ENCODE measurements around the gene EXOC6B. TPM values are rescaled to one million over a fixed set of nuclear protein-coding genes. Genes with fewer than 3 reads are reported as not detected.
A peak's percentile ranks its signal among the peaks of the same experiment; 100 is the strongest.

Gene EXOC6B
- total RNA-seq, 2 donors from 2014 or later, result 51.3 to 68.9 TPM

DNA sequence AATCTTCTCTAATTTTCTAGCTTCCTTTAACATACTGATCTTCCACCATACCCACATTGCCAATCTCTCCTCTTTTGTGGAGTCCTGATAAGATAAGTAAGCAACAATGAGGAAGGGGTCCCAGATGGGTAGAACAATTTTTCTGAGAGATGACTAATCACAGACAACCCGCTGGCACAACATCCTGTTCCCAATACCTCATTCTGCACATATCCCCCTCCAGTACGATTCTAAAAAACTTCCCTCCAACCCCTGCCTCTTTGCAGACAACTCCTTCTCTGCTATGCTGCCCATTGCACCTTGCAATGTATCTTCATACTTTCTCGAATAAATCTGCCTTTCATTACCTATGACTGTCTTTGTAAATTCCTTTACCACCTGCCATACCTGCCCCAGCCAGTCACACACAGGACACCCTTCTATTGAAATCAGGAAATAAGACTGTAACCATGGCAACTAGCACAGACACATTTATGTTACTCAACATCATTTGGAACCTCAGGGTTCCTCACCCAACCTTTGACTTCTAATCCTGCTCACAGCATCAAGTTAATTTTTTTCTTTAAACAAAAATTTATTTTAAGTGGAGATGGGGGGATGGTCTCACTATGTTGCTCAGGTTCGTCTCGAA, 7.4 kb upstream of the EXOC6B start:
- Histone ChIP-seq H3K9ac (ENCODE audit: extremely low read depth, low read length, poor library complexity, severe bottlenecking) (peak overlapping the region; percentile 16), H3K4me1 (ENCODE audit: control insufficient read depth, insufficient read depth, low read length) (no peaks in the 10 kb centered on the region), H3K4me3 (ENCODE audit: low read length) (no peak overlapping the region), H3K9me3 (ENCODE audit: control insufficient read depth, low read length) (no peaks in the 10 kb centered on the region), H3K27ac (ENCODE audit: low read depth, low read length) (no peak overlapping the region), H3K27me3 (ENCODE audit: control insufficient read depth, insufficient read depth, low read length, poor library complexity, severe bottlenecking) (no peaks in the 10 kb centered on the region), H3K36me3 (ENCODE audit: control insufficient read depth, insufficient read depth, low read length) (no peaks in the 10 kb centered on the region)
- Mint-ChIP-seq H3K36me3 (ENCODE audit: low read depth) (no peaks in the 10 kb centered on the region), H3K4me3 (no peak overlapping the region), H3K9me3 (no peaks in the 10 kb centered on the region), H3K4me1 (peaks cover 8% of the 10 kb centered on the region), H3K27ac (peak overlapping the region; percentile 94), H3K27me3 (ENCODE audit: insufficient read depth) (peaks cover 6% of the 10 kb centered on the region)
- peak; percentile 66 for DNase-seq
- TF ChIP-seq CTCF (conservative IDR thresholded peaks at IDR 0.05), result no peak
- 69 to 72% methylated on average over 4 to 5 of the region's 5 CpGs for WGBS, 2 experiments (ENCODE audit: insufficient coverage in 1 of 2, insufficient read length in 1 of 2)

DNA sequence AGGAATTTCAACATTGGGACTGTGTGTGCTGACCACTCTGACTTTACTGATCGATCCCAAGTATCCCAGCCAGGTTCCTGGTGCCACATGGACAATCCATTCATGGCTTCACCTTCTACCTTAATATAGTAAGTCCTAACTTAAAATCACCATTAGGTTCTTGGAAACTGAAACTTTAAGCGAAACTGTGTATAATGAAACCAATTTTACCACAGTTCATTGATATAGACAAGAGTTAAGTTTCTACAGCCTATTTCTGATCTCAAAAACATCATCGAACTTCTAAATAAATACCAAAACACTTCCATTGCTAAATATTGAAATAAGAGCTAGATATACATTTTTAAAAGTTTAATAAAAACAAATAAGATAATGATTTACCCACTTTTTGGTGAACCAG, 4.4 kb upstream of the EXOC6B start:
- no peaks in the 10 kb centered on the region for H3K4me1 ChIP-seq (ENCODE audit: control insufficient read depth, insufficient read depth, low read length)
- no peak overlapping the region for H3K9ac ChIP-seq (ENCODE audit: extremely low read depth, low read length, poor library complexity, severe bottlenecking)
- no peak overlapping the region for H3K27ac ChIP-seq (ENCODE audit: low read depth, low read length)
- no peaks in the 10 kb centered on the region for H3K27me3 Mint-ChIP-seq (ENCODE audit: insufficient read depth)
- no peak for TF ChIP-seq CTCF (conservative IDR thresholded peaks at IDR 0.05)
- H3K9me3 ChIP-seq (ENCODE audit: control insufficient read depth, low read length), result no peaks in the 10 kb centered on the region
- peaks cover 11% of the 10 kb centered on the region for H3K4me1 Mint-ChIP-seq
- no peak overlapping the region for H3K4me3 Mint-ChIP-seq
- H3K4me3 ChIP-seq (ENCODE audit: low read length), result no peak overlapping the region
- H3K27me3 ChIP-seq (ENCODE audit: control insufficient read depth, insufficient read depth, low read length, poor library complexity, severe bottlenecking), result no peaks in the 10 kb centered on the region
- DNase-seq, result no peak
- H3K36me3 Mint-ChIP-seq (ENCODE audit: low read depth), result no peaks in the 10 kb centered on the region
- no peaks in the 10 kb centered on the region for H3K36me3 ChIP-seq (ENCODE audit: control insufficient read depth, insufficient read depth, low read length)
- H3K9me3 Mint-ChIP-seq, result no peaks in the 10 kb centered on the region
- H3K27ac Mint-ChIP-seq, result no peak overlapping the region
- WGBS, 2 experiments (ENCODE audit: insufficient coverage in 1 of 2, insufficient read length in 1 of 2), result 71 to 80% methylated on average over 2 to 3 of the region's 3 CpGs

DNA sequence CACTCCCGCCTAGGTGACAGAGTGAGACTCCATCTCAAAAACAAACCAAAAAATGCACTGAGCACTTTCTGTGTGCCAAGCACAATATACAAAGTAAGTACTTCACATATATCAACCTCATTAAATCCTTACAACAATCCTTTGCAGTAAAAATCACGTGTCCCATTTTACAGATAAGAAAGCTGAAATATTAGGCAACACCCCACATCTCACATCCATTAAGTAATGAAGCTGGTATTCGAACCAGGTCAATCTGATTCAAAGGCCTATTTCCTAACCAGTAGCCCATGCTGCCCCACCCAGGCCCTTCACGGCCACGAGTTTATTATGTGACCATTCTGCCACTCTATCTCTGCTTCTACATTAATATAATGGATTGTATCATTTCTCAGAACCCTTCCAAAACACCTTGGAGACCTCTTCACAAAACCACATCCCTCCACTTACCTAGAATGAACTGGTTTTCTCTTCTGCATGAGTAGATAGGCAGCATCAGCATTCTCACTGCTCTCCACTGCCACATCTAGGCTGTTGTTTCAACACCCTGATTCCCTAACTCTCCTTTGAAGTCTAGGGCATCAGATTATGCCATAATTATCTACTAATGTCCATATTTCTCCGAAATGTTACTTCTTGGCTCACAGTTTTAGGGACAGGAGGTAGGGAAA, 3.1 kb upstream of the EXOC6B start:
- no peak for DNase-seq
- Mint-ChIP-seq H3K9me3 (no peaks in the 10 kb centered on the region), H3K4me3 (no peak overlapping the region), H3K36me3 (ENCODE audit: low read depth) (no peaks in the 10 kb centered on the region), H3K27ac (no peak overlapping the region), H3K27me3 (ENCODE audit: insufficient read depth) (no peaks in the 10 kb centered on the region), H3K4me1 (peaks cover 16% of the 10 kb centered on the region)
- Histone ChIP-seq H3K9ac (ENCODE audit: extremely low read depth, low read length, poor library complexity, severe bottlenecking) (no peak overlapping the region), H3K27me3 (ENCODE audit: control insufficient read depth, insufficient read depth, low read length, poor library complexity, severe bottlenecking) (no peaks in the 10 kb centered on the region), H3K4me1 (ENCODE audit: control insufficient read depth, insufficient read depth, low read length) (no peaks in the 10 kb centered on the region), H3K9me3 (ENCODE audit: control insufficient read depth, low read length) (no peaks in the 10 kb centered on the region), H3K36me3 (ENCODE audit: control insufficient read depth, insufficient read depth, low read length) (no peaks in the 10 kb centered on the region), H3K27ac (ENCODE audit: low read depth, low read length) (no peak overlapping the region), H3K4me3 (ENCODE audit: low read length) (no peak overlapping the region)
- 88 to 94% methylated on average over 2 to 6 of the region's 6 CpGs for WGBS, 2 experiments (ENCODE audit: insufficient coverage in 1 of 2, insufficient read length in 1 of 2)
- TF ChIP-seq CTCF (conservative IDR thresholded peaks at IDR 0.05), result no peak
